Measurements from ENCODE around the gene PRKAG2. TPM values are rescaled to one million over a fixed set of nuclear protein-coding genes. Genes with fewer than 3 reads are reported as not detected.

The PRKAG2 gene
- total and polyA plus RNA-seq, 4 donors: 3.6 to 25.1 (median 16.8) TPM

GRCh38 chr7:151542606-151543130 is 334.2 kb downstream of the PRKAG2 start:
- H3K36me3 ChIP-seq (ENCODE audit: control insufficient read depth in 4 of 4, insufficient read depth in 3 of 4, low read depth in 1 of 4, low read length in 3 of 4): no peaks in the 10 kb centered on the region
- H3K27ac ChIP-seq (ENCODE audit: low read depth in 1 of 2, low read length in 2 of 2): no peak overlapping the region
- H3K27me3 ChIP-seq (ENCODE audit: control insufficient read depth in 4 of 4, insufficient read depth in 4 of 4, low read length in 3 of 4): no peaks in the 10 kb centered on the region
- H3K4me1 ChIP-seq (ENCODE audit: control insufficient read depth in 4 of 4, insufficient read depth in 4 of 4, low read length in 3 of 4): no peaks in the 10 kb centered on the region
- no peak overlapping the region for H3K4me3 ChIP-seq (ENCODE audit: low read depth in 1 of 3, low read length in 3 of 3)
- H3K9ac ChIP-seq (ENCODE audit: low read depth in 1 of 2, low read length in 2 of 2): no peak overlapping the region
- H3K9me3 ChIP-seq (ENCODE audit: control insufficient read depth in 4 of 4, low read length in 3 of 4): no peaks in the 10 kb centered on the region
- WGBS: 92% methylated on average over 6 of the region's 6 CpGs
- TF ChIP-seq FOXA2 (IDR thresholded peaks at IDR 0.05): no peak
- no peak for TF ChIP-seq ZBTB33 (IDR thresholded peaks at IDR 0.05)
- no peak for DNase-seq (ENCODE audit: low spot score)

GRCh38 chr7:151541709-151542499 is 335.0 kb downstream of the PRKAG2 start:
- TF ChIP-seq ZBTB33 (IDR thresholded peaks at IDR 0.05): no peak
- TF ChIP-seq RXRA (IDR thresholded peaks at IDR 0.05): no peak
- TF ChIP-seq MAX (IDR thresholded peaks at IDR 0.05): no peak
- no peak for TF ChIP-seq TAF1 (conservative IDR thresholded peaks at IDR 0.05)
- no peak for TF ChIP-seq YY1 (IDR thresholded peaks at IDR 0.05)
- no peak for TF ChIP-seq EGR1 (IDR thresholded peaks at IDR 0.05; ENCODE audit: low read depth in 2 of 2)
- no peak for TF ChIP-seq NR2F2 (IDR thresholded peaks at IDR 0.05)
- TF ChIP-seq FOXA2 (IDR thresholded peaks at IDR 0.05): no peak
- H3K27me3 ChIP-seq (ENCODE audit: control insufficient read depth in 4 of 4, insufficient read depth in 4 of 4, low read length in 3 of 4): no peaks in the 10 kb centered on the region
- 90% methylated on average over 17 of the region's 17 CpGs for WGBS
- no peaks in the 10 kb centered on the region for H3K36me3 ChIP-seq (ENCODE audit: control insufficient read depth in 4 of 4, insufficient read depth in 3 of 4, low read depth in 1 of 4, low read length in 3 of 4)
- no peak overlapping the region for H3K27ac ChIP-seq (ENCODE audit: low read depth in 1 of 2, low read length in 2 of 2)
- H3K9me3 ChIP-seq (ENCODE audit: control insufficient read depth in 4 of 4, low read length in 3 of 4): no peaks in the 10 kb centered on the region
- H3K4me1 ChIP-seq (ENCODE audit: control insufficient read depth in 4 of 4, insufficient read depth in 4 of 4, low read length in 3 of 4): no peaks in the 10 kb centered on the region
- no peak overlapping the region for H3K4me3 ChIP-seq (ENCODE audit: low read depth in 1 of 3, low read length in 3 of 3)
- no peak overlapping the region for H3K9ac ChIP-seq (ENCODE audit: low read depth in 1 of 2, low read length in 2 of 2)
- DNase-seq (ENCODE audit: low spot score): no peak

- H3K27me3 ChIP-seq (ENCODE audit: control insufficient read depth in 4 of 4, insufficient read depth in 4 of 4, low read length in 3 of 4): no peaks in the 10 kb centered on the region
- TF ChIP-seq FOXA1 (IDR thresholded peaks at IDR 0.05) (no peak), GABPA (IDR thresholded peaks at IDR 0.05 in 1 of 2, conservative IDR thresholded peaks at IDR 0.05 in 1 of 2) (no peak), SP1 (IDR thresholded peaks at IDR 0.05) (no peak), RXRA (IDR thresholded peaks at IDR 0.05) (no peak)
- 99% methylated on average over 4 of the region's 4 CpGs for WGBS
- DNase-seq (ENCODE audit: low spot score): no peak
- no peaks in the 10 kb centered on the region for H3K9me3 ChIP-seq (ENCODE audit: control insufficient read depth in 4 of 4, low read length in 3 of 4)
- no peak overlapping the region for H3K9ac ChIP-seq (ENCODE audit: low read depth in 1 of 2, low read length in 2 of 2)
- H3K4me3 ChIP-seq (ENCODE audit: low read depth in 1 of 3, low read length in 3 of 3): no peak overlapping the region
- no peak overlapping the region for H3K27ac ChIP-seq (ENCODE audit: low read depth in 1 of 2, low read length in 2 of 2)
- no peaks in the 10 kb centered on the region for H3K36me3 ChIP-seq (ENCODE audit: control insufficient read depth in 4 of 4, insufficient read depth in 3 of 4, low read depth in 1 of 4, low read length in 3 of 4)
- H3K4me1 ChIP-seq (ENCODE audit: control insufficient read depth in 4 of 4, insufficient read depth in 4 of 4, low read length in 3 of 4): no peaks in the 10 kb centered on the region
Measured at GRCh38 chr7:151540146-151540545, 336.8 kb downstream of the PRKAG2 start.
